ENCODE results near the gene RCAN3.

GRCh38 chr1:24586970-24587820 lies 84.6 kb downstream of the RCAN3 start:
- TF ChIP-seq CTCF (IDR thresholded peaks at IDR 0.05) (peak; percentile 89), ZFX (IDR thresholded peaks at IDR 0.05; ENCODE audit: borderline replicate concordance) (no peak)

All from 22Rv1 (cell line).